Esophagus (tissue), 2 donors: ENCODE data around the gene CHD3. TPM values are rescaled to one million over a fixed set of nuclear protein-coding genes. Genes with fewer than 3 reads are reported as not detected.

Source experiments
- H3K27ac ChIP-seq, 2 donors: one replicate each; pipeline ENCODE4 v1.5.1; 2013; ENCODE audit warnings: low read depth in 2 of 2, mild to moderate bottlenecking in 2 of 2, inconsistent platforms in 1 of 2, low read length in 1 of 2, moderate library complexity in 1 of 2
- H3K27me3 ChIP-seq, 2 donors: one replicate each; pipeline ENCODE4 v1.6.1; 2013; ENCODE audit warnings: low read length in 2 of 2, control low read depth in 1 of 2, mild to moderate bottlenecking in 1 of 2; ENCODE audit not compliant: insufficient read depth in 2 of 2, control insufficient read depth in 1 of 2
- H3K36me3 ChIP-seq, 2 donors: one replicate each; pipeline ENCODE4 v1.6.1; 2013; ENCODE audit warnings: low read length in 1 of 2; ENCODE audit not compliant: control insufficient read depth in 2 of 2, insufficient read depth in 2 of 2
- H3K4me1 ChIP-seq, 2 donors: one replicate each; pipeline ENCODE4 v1.6.1; 2013; ENCODE audit warnings: low read length in 1 of 2; ENCODE audit not compliant: control insufficient read depth in 2 of 2, insufficient read depth in 2 of 2
- H3K4me3 ChIP-seq, 2 donors: one replicate each; pipeline ENCODE4 v1.5.1; 2013; ENCODE audit warnings: low read length in 2 of 2, mild to moderate bottlenecking in 2 of 2, low read depth in 1 of 2, moderate library complexity in 1 of 2
- H3K9me3 ChIP-seq, 2 donors: one replicate each; pipeline ENCODE4 v1.6.1; 2013; ENCODE audit warnings: mild to moderate bottlenecking in 2 of 2, low read depth in 1 of 2, low read length in 1 of 2, moderate library complexity in 1 of 2; ENCODE audit not compliant: control insufficient read depth in 2 of 2, insufficient read depth in 1 of 2
- WGBS, 2 donors: extraction: QIAGEN DNeasy Blood & Tissue Kit; methylation state at CpG; one replicate each; pipeline ENCODE4 v1.1.7; 2013; 5-methylcytosine and 5-hydroxymethylcytosine counted together
- polyA plus RNA-seq, 2 donors: library from polyadenylated mRNA; stranded (reverse); fragments of 200-250 nt; gene quantifications; one replicate each; pipeline ENCODE4 v1.2.3, GENCODE V29; 2013
- donor health status: healthy with polysubstance abuse.
- donor health status: Bipolar disorder and iron deficiency.

Gene CHD3
- polyA plus RNA-seq, 2 donors = 37.2 to 78.7 TPM

DNA sequence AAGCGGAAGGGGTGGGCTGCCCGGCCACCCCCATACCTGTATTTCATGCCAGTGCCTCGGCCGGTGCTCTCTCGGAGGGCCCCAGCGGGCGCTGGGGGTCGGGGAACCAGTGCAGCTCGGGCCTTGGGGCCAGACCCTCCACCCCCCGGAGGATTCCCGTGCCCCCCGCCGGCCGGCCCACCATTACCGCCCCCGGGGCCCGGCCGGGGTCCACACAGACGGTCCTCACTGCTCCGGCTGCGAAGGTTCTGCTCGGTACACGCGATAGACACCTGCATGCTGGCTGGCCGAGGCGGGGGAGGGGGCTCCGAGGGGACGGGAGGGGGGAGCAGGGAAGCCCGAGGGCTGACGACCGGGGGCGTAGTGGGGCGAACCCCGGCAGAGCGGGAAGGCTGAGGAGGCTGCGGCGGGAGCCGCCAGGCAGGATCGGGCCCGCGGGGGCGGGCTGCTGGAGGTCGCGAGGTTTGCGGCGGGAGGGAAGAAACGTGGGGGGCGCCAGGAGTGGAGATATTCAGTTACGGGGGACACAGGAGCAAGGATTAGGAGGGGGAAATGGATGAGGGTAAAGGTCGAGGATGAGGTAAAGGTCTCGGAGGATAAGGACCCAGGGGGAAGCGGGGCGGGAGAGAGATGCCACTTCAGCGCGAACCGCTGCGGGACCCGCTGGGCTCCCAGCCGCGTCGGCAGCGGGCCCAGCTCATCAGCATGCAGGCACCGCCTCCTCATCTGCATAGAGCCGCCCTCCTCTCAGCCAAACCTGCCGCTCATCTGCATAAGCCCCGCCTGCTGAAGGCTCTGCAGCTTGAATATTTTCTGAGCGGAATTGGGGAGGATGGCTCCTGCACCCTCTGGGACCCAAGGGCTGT lies 40.8 kb downstream of the CHD3 start, which contains the start of gene KCNAB3:
Gene KCNAB3, minus strand, starts transcription at position 699 of the 866 bp plus-strand sequence. Its CDS starts 421 bp downstream, at position 278.
- H3K36me3 ChIP-seq = no peaks in the 10 kb centered on the region
- H3K4me3 ChIP-seq = no peak within 1 kb of the TSS
- whole genome bisulfite sequencing, 2 donors = 35 to 52% methylated on average over 57 to 67 of the region's 67 CpGs
- no peak within 1 kb of the TSS for H3K27ac ChIP-seq
- peaks cover 0 to 2% of the 10 kb centered on the region in 2 donors for H3K4me1 ChIP-seq
- H3K9me3 ChIP-seq = no peaks in the 10 kb centered on the region
- no peaks in the 10 kb centered on the region for H3K27me3 ChIP-seq

DNA sequence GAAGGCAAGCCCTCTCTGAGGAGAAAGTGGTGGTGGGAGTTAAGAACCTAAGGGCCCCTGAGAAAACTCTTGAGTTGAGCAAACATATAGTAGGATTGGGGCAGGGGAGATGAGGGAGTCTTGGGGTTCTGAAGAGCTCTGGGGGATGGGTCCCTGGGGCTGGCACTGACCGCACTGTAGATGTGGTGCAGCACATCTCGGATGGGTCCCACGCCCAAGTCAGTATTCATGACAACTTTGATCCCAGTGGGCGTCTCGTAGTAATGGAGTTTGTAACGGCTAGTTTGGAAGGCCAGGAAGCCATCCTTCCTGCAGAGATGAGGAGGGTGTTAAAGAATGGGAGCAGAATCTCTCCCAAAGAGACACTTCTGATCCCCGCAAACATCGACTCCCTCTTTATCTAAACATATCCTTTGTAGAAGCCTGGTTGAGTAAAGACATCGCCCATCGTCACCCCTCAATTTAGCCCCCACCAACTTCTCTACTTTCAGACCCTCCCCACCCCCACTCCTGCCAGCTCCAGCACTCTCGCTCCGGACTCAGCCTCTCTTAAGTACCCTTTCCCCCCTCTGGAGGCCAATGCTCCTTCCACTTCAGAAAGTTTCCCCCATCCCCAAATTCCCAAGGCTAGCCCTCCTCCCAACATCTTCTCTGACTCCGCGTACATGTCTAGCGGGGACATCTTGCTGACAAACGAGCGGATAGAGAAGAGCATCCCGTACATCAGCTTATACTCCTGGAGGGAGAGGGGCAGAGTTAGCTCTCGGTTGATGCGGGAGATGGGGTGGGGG lies 42.4 kb downstream of the CHD3 start:
- 37% methylated on average over 20 of the region's 20 CpGs for WGBS, 2 donors
- H3K36me3 ChIP-seq = peaks cover 0 to 3% of the 10 kb centered on the region in 2 donors
- H3K27me3 ChIP-seq = no peaks in the 10 kb centered on the region
- peak overlapping the region; percentile 72 to 80 for H3K4me3 ChIP-seq
- H3K4me1 ChIP-seq = peaks cover 0 to 2% of the 10 kb centered on the region in 2 donors
- H3K9me3 ChIP-seq = no peaks in the 10 kb centered on the region
- peak overlapping the region; percentile 84 to 88 for H3K27ac ChIP-seq

DNA sequence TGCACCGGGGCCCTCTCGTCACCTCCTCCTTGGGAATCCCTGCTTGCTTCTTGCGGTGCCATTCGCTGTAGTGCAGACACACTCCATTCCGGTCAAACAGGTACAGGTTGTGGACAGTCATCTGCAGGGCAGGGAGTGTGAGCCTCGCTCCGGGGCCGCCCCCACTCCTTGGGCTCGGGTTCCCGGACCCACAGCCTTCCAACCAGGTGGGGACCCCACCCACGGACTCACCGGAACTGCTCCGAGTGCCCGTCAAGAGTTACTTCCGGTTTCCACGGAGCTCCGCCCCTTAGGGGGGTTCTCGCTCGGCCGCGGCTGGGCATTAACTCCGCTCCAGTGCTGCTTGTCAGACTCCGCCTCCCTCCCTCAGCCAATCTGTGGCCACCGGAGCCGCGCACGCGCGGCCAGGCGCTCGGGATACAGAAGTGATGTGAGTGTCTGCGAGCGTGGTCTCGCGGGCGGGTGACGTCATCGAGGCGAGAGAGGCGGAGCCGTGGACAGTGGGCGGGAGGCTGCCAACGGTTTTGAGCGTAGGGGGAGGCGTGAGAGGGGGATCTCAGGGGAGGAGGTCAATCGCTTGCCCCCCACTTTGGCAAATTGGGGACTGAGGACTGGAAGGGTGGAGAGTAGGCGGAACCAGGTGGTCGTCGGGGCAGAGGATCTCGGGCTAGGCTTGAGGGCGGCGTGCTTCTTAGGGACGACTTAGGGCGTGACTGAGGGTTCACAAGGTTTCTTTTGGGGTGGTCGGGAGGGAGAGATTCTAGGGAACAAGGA lies 43.3 kb downstream of the CHD3 start, which contains the start of the genes CNTROB and TRAPPC1:
Gene CNTROB, plus strand, starts transcription at position 498 of the 774 bp plus-strand sequence. CDS start 874 bp downstream, outside the sequence.
Gene TRAPPC1, minus strand, starts transcription at position 238 of the 774 bp plus-strand sequence. Its CDS starts 117 bp downstream, at position 121.
- H3K4me1 ChIP-seq = peaks cover 0 to 2% of the 10 kb centered on the region in 2 donors
- H3K27me3 ChIP-seq = no peaks in the 10 kb centered on the region
- peak within 1 kb of the TSS; percentile 72 to 80 for H3K4me3 ChIP-seq
- H3K9me3 ChIP-seq = no peaks in the 10 kb centered on the region
- peaks cover 0 to 9% of the 10 kb centered on the region in 2 donors for H3K36me3 ChIP-seq
- WGBS, 2 donors = 0 to 1% methylated on average over 55 of the region's 55 CpGs
- peak within 1 kb of the TSS; percentile 84 to 88 for H3K27ac ChIP-seq

GRCh38 chr17:7932483-7932891 lies 43.9 kb downstream of the CHD3 start:
- WGBS, 2 donors = 0% methylated on average over 17 of the region's 17 CpGs
- peaks cover 0 to 9% of the 10 kb centered on the region in 2 donors for H3K36me3 ChIP-seq
- H3K4me3 ChIP-seq = peak overlapping the region; percentile 72 to 80
- no peaks in the 10 kb centered on the region for H3K9me3 ChIP-seq
- H3K27ac ChIP-seq = peak overlapping the region; percentile 59 to 84
- no peaks in the 10 kb centered on the region for H3K27me3 ChIP-seq
- H3K4me1 ChIP-seq = peaks cover 0 to 2% of the 10 kb centered on the region in 2 donors

DNA sequence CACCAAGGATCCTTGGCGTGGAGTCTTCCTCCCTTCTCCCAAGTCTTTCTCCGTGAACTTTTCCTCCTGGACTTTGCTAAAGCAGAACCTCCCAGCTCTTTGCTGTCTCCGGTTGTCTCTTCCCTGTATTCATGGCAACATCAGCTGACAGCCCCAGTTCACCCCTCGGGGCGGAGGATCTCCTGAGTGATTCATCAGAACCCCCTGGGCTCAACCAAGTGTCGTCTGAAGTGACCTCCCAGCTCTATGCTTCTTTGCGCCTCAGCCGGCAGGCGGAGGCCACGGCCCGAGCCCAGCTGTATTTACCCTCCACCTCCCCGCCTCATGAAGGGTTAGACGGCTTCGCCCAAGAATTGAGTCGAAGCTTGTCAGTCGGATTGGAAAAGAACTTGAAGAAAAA lies 44.4 kb downstream of the CHD3 start:
- peaks cover 0 to 9% of the 10 kb centered on the region in 2 donors for H3K36me3 ChIP-seq
- WGBS, 2 donors = 5 to 7% methylated on average over 16 of the region's 16 CpGs
- H3K4me3 ChIP-seq = peak overlapping the region; percentile 72 to 80
- no peaks in the 10 kb centered on the region for H3K27me3 ChIP-seq
- peaks cover 0 to 2% of the 10 kb centered on the region in 2 donors for H3K4me1 ChIP-seq
- peak overlapping the region in 1 of 2 donors; percentile 33 for H3K27ac ChIP-seq
- no peaks in the 10 kb centered on the region for H3K9me3 ChIP-seq

DNA sequence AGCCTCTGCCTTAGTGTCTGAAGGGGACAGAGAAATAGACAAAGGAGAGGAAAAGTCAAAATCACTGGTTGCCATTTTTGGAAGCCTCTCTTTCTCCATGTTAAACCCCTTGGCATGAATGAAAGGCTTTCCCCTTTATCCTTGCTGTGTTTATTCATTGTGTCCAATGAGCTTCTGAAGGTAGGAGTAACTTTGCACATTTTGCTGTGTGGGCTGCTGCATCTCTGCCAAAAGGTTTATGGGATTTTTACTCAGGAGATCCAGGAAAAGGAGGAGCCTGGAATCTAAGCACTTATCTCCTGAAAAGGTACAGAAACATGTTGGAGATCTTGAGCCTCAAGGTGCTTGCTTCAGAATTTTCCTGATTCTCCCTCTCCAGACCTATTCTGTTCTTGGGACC lies 47.3 kb downstream of the CHD3 start:
- Histone ChIP-seq H3K27me3 (no peaks in the 10 kb centered on the region), H3K36me3 (peaks cover 0 to 21% of the 10 kb centered on the region in 2 donors), H3K4me3 (no peak overlapping the region), H3K27ac (no peak overlapping the region), H3K4me1 (peaks cover 0 to 2% of the 10 kb centered on the region in 2 donors), H3K9me3 (no peaks in the 10 kb centered on the region)

DNA sequence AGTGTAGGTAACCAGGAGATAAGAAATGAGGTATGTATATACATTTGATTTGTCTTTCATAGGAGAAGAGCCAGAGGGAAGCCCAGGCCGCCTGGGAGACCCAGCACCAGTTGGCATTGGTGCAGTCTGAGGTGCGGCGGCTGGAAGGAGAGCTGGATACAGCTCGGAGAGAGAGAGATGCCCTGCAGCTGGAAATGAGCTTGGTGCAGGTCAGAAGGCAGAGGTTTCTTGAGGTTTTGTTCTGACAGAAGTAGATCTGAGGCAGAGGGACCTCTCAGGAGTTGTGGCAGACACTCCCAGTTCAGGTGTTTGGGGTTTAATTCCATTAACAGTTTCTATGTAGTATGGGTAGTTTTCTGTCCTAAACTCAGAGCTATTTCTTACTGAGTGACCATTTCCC lies 51.4 kb downstream of the CHD3 start:
- Histone ChIP-seq H3K36me3 (peaks cover 14 to 42% of the 10 kb centered on the region in 2 donors), H3K9me3 (no peaks in the 10 kb centered on the region), H3K4me3 (no peak overlapping the region), H3K27me3 (no peaks in the 10 kb centered on the region), H3K27ac (no peak overlapping the region), H3K4me1 (no peaks in the 10 kb centered on the region)
- WGBS, 2 donors = 94% methylated on average over 4 of the region's 4 CpGs

GRCh38 chr17:7940743-7941142 lies 52.2 kb downstream of the CHD3 start:
- Histone ChIP-seq H3K4me3 (no peak overlapping the region), H3K27ac (no peak overlapping the region), H3K27me3 (no peaks in the 10 kb centered on the region), H3K36me3 (peaks cover 17 to 44% of the 10 kb centered on the region in 2 donors), H3K4me1 (no peaks in the 10 kb centered on the region), H3K9me3 (no peaks in the 10 kb centered on the region)
- 93 to 96% methylated on average over 6 of the region's 6 CpGs for WGBS, 2 donors

DNA sequence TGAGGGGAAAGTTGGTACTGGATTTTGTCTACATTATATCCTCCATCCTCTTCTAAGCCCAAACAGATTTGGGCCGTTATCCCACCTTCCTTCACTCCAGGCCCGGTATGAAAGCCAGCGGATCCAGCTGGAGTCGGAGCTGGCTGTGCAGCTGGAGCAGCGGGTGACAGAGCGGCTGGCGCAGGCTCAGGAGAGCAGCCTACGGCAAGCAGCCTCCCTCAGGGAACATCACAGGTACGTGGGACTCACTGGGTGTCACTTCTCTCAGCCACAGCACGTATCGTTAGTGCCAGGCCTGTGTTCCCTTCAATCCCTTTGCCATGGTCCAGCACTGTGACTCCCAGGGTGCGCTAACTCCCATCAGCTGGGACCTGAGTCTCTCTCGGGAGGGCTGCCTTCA lies 54.7 kb downstream of the CHD3 start:
- H3K9me3 ChIP-seq = no peaks in the 10 kb centered on the region
- no peaks in the 10 kb centered on the region for H3K27me3 ChIP-seq
- no peaks in the 10 kb centered on the region for H3K4me1 ChIP-seq
- 90 to 94% methylated on average over 13 of the region's 13 CpGs for WGBS, 2 donors
- no peak overlapping the region for H3K4me3 ChIP-seq
- H3K27ac ChIP-seq = no peak overlapping the region
- H3K36me3 ChIP-seq = peaks cover 26 to 51% of the 10 kb centered on the region in 2 donors
